WTC11 (cell line): ENCODE measurements around the gene CBFA2T2. TPM values are rescaled to one million over a fixed set of nuclear protein-coding genes. Genes with fewer than 3 reads are reported as not detected.

Experiments
- ATAC-seq: fragments of 200-7000 bp; cut with Tn5 transposase; 2 replicates; pipeline ENCODE4 v1.10.0; 2021; ENCODE audit warnings: mild to moderate bottlenecking, moderate library complexity
- CTCF ChIA-PET: fragments of 300-600 bp; sonication (Branson Sonifier 250); formaldehyde crosslinking; loops from one replicate; lab custom pipeline; 2021; ENCODE audit warnings: antibody characterized with exemption; lab: Charles Lee
- POLR2A ChIA-PET: fragments of 350-600 bp; sonication (Branson Sonifier 250); formaldehyde crosslinking; loops from one replicate; lab custom pipeline; 2021; ENCODE audit warnings: antibody characterized with exemption; lab: Charles Lee
- DNase-seq: peaks from one replicate; pipeline ENCODE4 v3.0.0; 2021; ENCODE audit warnings: low spot score
- H3K27ac Mint-ChIP-seq: 2 replicates; pipeline ENCODE4 v1.8.0; 2021; ENCODE audit warnings: mixed read lengths
- H3K27me3 Mint-ChIP-seq: 2 replicates; pipeline ENCODE4 v1.8.0; 2021; ENCODE audit warnings: low read depth, mild to moderate bottlenecking, moderate library complexity, mixed read lengths
- H3K36me3 Mint-ChIP-seq: 2 replicates; pipeline ENCODE4 v1.8.0; 2021; ENCODE audit warnings: mixed read lengths
- H3K4me1 Mint-ChIP-seq: 2 replicates; pipeline ENCODE4 v1.8.0; 2022; ENCODE audit warnings: mixed read lengths
- H3K4me3 Mint-ChIP-seq: 2 replicates; pipeline ENCODE4 v1.8.0; 2021; ENCODE audit warnings: mild to moderate bottlenecking, moderate library complexity, mixed read lengths
- H3K9me3 Mint-ChIP-seq: 2 replicates; pipeline ENCODE4 v1.8.0; 2021; ENCODE audit warnings: mixed read lengths
- AR ChIP-seq: fragments of 250-450 bp; sonication (Bioruptor Pico); IDR thresholded peaks from 2 replicates; pipeline ENCODE4 v1.9.0; 2021; ENCODE audit warnings: mild to moderate bottlenecking
- ATF1 ChIP-seq: sonication (generic); formaldehyde crosslinking; IDR thresholded peaks from 2 replicates; pipeline ENCODE4 v1.8.1; 2023; ENCODE audit warnings: mild to moderate bottlenecking, moderate library complexity, missing genetic modification reagents
- ATF2 ChIP-seq: sonication (generic); formaldehyde crosslinking; IDR thresholded peaks from 2 replicates; pipeline ENCODE4 v1.8.1; 2022; ENCODE audit warnings: low read depth, missing genetic modification reagents, borderline replicate concordance
- ATF3 ChIP-seq: sonication (generic); formaldehyde crosslinking; conservative IDR thresholded peaks from 2 replicates; pipeline ENCODE4 v1.8.1; 2022; ENCODE audit warnings: mild to moderate bottlenecking, missing genetic modification reagents
- E2F4 ChIP-seq: sonication (generic); formaldehyde crosslinking; IDR thresholded peaks from 2 replicates; pipeline ENCODE4 v1.8.1; 2022; ENCODE audit warnings: low read depth, mild to moderate bottlenecking, moderate library complexity, missing genetic modification reagents, borderline replicate concordance
- EMX1 ChIP-seq: fragments of 250-450 bp; sonication (Bioruptor Pico); IDR thresholded peaks from 2 replicates; pipeline ENCODE4 v1.8.0; 2021; ENCODE audit warnings: mild to moderate bottlenecking
- ERG ChIP-seq: fragments of 250-450 bp; sonication (Bioruptor Pico); IDR thresholded peaks from 2 replicates; pipeline ENCODE4 v1.8.0; 2021; ENCODE audit warnings: mild to moderate bottlenecking
- FOXK1 ChIP-seq: sonication (generic); formaldehyde crosslinking; IDR thresholded peaks from 2 replicates; pipeline ENCODE4 v1.8.0; 2022; ENCODE audit warnings: mild to moderate bottlenecking, moderate library complexity, missing genetic modification reagents
- FOXP1 ChIP-seq: sonication (generic); formaldehyde crosslinking; IDR thresholded peaks from 2 replicates; pipeline ENCODE4 v1.8.0; 2022; ENCODE audit warnings: missing genetic modification reagents, mild to moderate bottlenecking, moderate library complexity, borderline replicate concordance
- GABPB1 ChIP-seq: sonication (generic); formaldehyde crosslinking; IDR thresholded peaks from 2 replicates; pipeline ENCODE4 v1.8.1; 2023; ENCODE audit warnings: mild to moderate bottlenecking, missing genetic modification reagents
- NR2C2 ChIP-seq: sonication (generic); formaldehyde crosslinking; IDR thresholded peaks from 2 replicates; pipeline ENCODE4 v1.8.0; 2022; ENCODE audit warnings: mild to moderate bottlenecking, missing genetic modification reagents
- PRRX2 ChIP-seq: fragments of 250-450 bp; sonication (Bioruptor Pico); IDR thresholded peaks from 2 replicates; pipeline ENCODE4 v1.8.0; 2021; ENCODE audit warnings: mild to moderate bottlenecking
- SOX15 ChIP-seq: fragments of 250-450 bp; sonication (Bioruptor Pico); IDR thresholded peaks from 2 replicates; pipeline ENCODE4 v1.9.0; 2021; ENCODE audit warnings: mild to moderate bottlenecking
- USF1 ChIP-seq: sonication (generic); formaldehyde crosslinking; IDR thresholded peaks from 2 replicates; pipeline ENCODE4 v1.8.0; 2022; ENCODE audit warnings: mild to moderate bottlenecking, missing genetic modification reagents
- ZNF512 ChIP-seq: sonication (generic); formaldehyde crosslinking; IDR thresholded peaks from 2 replicates; pipeline ENCODE4 v1.8.1; 2022; ENCODE audit warnings: missing genetic modification reagents, borderline replicate concordance
- total RNA-seq: library from RNA; stranded (reverse); gene quantifications from 3 replicates; pipeline ENCODE4 v1.2.3, GENCODE V29; 2021

Gene CBFA2T2
- total RNA-seq, 1 experiment from 2014 or later = 22.1 TPM

GRCh38 chr20:33441142-33441955 lies 48.5 kb upstream of the CBFA2T2 start:
- peaks cover 12% of the 10 kb centered on the region for H3K4me1 Mint-ChIP-seq
- H3K27me3 Mint-ChIP-seq = peaks cover 42% of the 10 kb centered on the region
- H3K9me3 Mint-ChIP-seq = no peaks in the 10 kb centered on the region
- ATAC-seq = no peak
- ChIA-PET POLR2A (no interaction called here), CTCF (no interaction called here)
- TF ChIP-seq PRRX2 (no peak), NR2C2 (CRISPR knock-in tag) (no peak), ERG (CRISPR knock-in tag) (no peak), ATF3 (CRISPR knock-in tag) (no peak), FOXP1 (CRISPR knock-in tag) (no peak), AR (CRISPR knock-in tag) (no peak), ATF2 (no peak), FOXK1 (CRISPR knock-in tag) (no peak), USF1 (CRISPR knock-in tag) (no peak), GABPB1 (CRISPR knock-in tag) (no peak), SOX15 (CRISPR knock-in tag) (no peak), E2F4 (CRISPR knock-in tag) (no peak), EMX1 (CRISPR knock-in tag) (no peak), ZNF512 (CRISPR knock-in tag) (no peak), ATF1 (CRISPR knock-in tag) (no peak)
- DNase-seq = no peak
- H3K27ac Mint-ChIP-seq = no peak overlapping the region; the same call in 1 of the 2 replicates
- no peak overlapping the region for H3K4me3 Mint-ChIP-seq
- H3K36me3 Mint-ChIP-seq = no peaks in the 10 kb centered on the region
